A549 (cell line): ENCODE measurements around the gene SNRNP35. TPM values are rescaled to one million over a fixed set of nuclear protein-coding genes. Genes with fewer than 3 reads are reported as not detected.

Experiments used
- ATAC-seq, 2 experiments: fragments of 200-7000 bp in 1 of 2; fragments of >200 bp in 1 of 2; cut with Nextera tagmentation in 1 of 2; cut with Tn5 transposase in 1 of 2; 3 replicates each; pipeline versions ENCODE4 v1.8.0 to v1.9.1; 2018 to 2020; ENCODE audit warnings: mild to moderate bottlenecking in 1 of 2, moderate library complexity in 1 of 2
- CTCF ChIA-PET: fragments of 300-600 bp; sonication (Branson Sonifier 250); formaldehyde crosslinking; extraction: SDS; loops from one replicate; lab custom pipeline; 2021; ENCODE audit warnings: antibody characterized with exemption, inconsistent platforms; lab: Yijun Ruan, JAX
- POLR2A ChIA-PET: fragments of 350-600 bp; formaldehyde crosslinking; extraction: SDS; loops from one replicate; lab custom pipeline; 2021; ENCODE audit warnings: antibody characterized with exemption, inconsistent platforms; lab: Yijun Ruan, JAX
- DNase-seq, 2 experiments: peaks; one replicate each; pipeline versions ENCODE4 v3.0.0 to v3.0.0-alpha.2; 2011 to 2016; ENCODE audit warnings: low read depth in 1 of 2, low spot score in 1 of 2
- FAIRE-seq: peaks from 2 replicates; lab custom pipeline; 2011; peaks lifted over from hg19 to GRCh38; lab: Jason Lieb, UNC
- H3K27ac ChIP-seq, 2 experiments: fragments of >200 bp; sonication (Bioruptor Twin); formaldehyde crosslinking; 3 replicates each; pipeline ENCODE4 v1.5.1; 2016 to 2017
- H3K4me1 ChIP-seq: fragments of >200 bp; sonication (Bioruptor Twin); formaldehyde crosslinking; 3 replicates; pipeline ENCODE4 v1.6.1; 2016
- H3K4me2 ChIP-seq: fragments of >200 bp; sonication (Bioruptor Twin); formaldehyde crosslinking; 3 replicates; pipeline ENCODE4 v1.6.1; 2016
- H3K4me3 ChIP-seq: fragments of >200 bp; sonication (Bioruptor Twin); formaldehyde crosslinking; 3 replicates; pipeline ENCODE4 v1.5.1; 2016
- H3K9me3 ChIP-seq: fragments of >200 bp; sonication (Bioruptor Twin); formaldehyde crosslinking; 3 replicates; pipeline ENCODE4 v1.6.1; 2016
- BHLHE40 ChIP-seq: IDR thresholded peaks from 2 replicates; pipeline ENCODE4 v1.6.1; 2012; ENCODE audit warnings: low read depth, low read length, inconsistent platforms
- CBX8 ChIP-seq: fragments of 200-600 bp; sonication (generic); IDR thresholded peaks from 2 replicates; pipeline ENCODE4 v1.6.1; 2016
- CEBPB ChIP-seq, 2 experiments: fragments of >200 bp in 1 of 2; sonication (Bioruptor Twin) in 1 of 2; formaldehyde crosslinking in 1 of 2; IDR thresholded peaks; 2 replicates each; pipeline ENCODE4 v1.6.1; 2012 to 2016
- CHD4 ChIP-seq: fragments of 200-600 bp; sonication (generic); IDR thresholded peaks from 2 replicates; pipeline ENCODE4 v1.6.1; 2016; ENCODE audit warnings: antibody characterized with exemption, mild to moderate bottlenecking, borderline replicate concordance
- EHMT2 ChIP-seq: fragments of 200-600 bp; sonication (generic); IDR thresholded peaks from 2 replicates; pipeline ENCODE4 v1.6.1; 2016; ENCODE audit warnings: antibody characterized with exemption, low read depth, mild to moderate bottlenecking, moderate library complexity
- EP300 ChIP-seq, 2 experiments: fragments of >200 bp; sonication (Bioruptor Twin); formaldehyde crosslinking; IDR thresholded peaks; 2 replicates in 1 of 2; 3 replicates in 1 of 2; pipeline ENCODE4 v1.6.1; 2016 to 2017
- GATA3 ChIP-seq: IDR thresholded peaks from 2 replicates; pipeline ENCODE4 v1.6.1; 2012; ENCODE audit warnings: borderline replicate concordance
- HOXB13 ChIP-seq: fragments of 250-450 bp; sonication (Bioruptor Pico); IDR thresholded peaks from 2 replicates; pipeline ENCODE4 v1.5.0; 2020; ENCODE audit warnings: low read depth, mild to moderate bottlenecking, moderate library complexity
- JUNB ChIP-seq: fragments of >200 bp; sonication (Bioruptor Twin); formaldehyde crosslinking; IDR thresholded peaks from 2 replicates; pipeline ENCODE4 v1.6.1; 2016
- MAZ ChIP-seq: fragments of 150-350 bp; IDR thresholded peaks from 2 replicates; pipeline ENCODE4 v1.6.1; 2014; ENCODE audit warnings: antibody characterized with exemption, low read depth, low read length, borderline replicate concordance
- MYC ChIP-seq: IDR thresholded peaks from 2 replicates; pipeline ENCODE4 v1.6.1; 2012; ENCODE audit warnings: mild to moderate bottlenecking, inconsistent platforms, low read length, improper control_type of control experiment, borderline replicate concordance
- PHF8 ChIP-seq: fragments of 200-600 bp; sonication (generic); IDR thresholded peaks from 2 replicates; pipeline ENCODE4 v1.6.1; 2016; ENCODE audit warnings: low read depth, mild to moderate bottlenecking, antibody characterized with exemption, moderate library complexity, borderline replicate concordance
- POLR2AphosphoS2 ChIP-seq: conservative IDR thresholded peaks from 2 replicates; pipeline ENCODE4 v1.6.1; 2012; ENCODE audit warnings: low read length, improper control_type of control experiment, inconsistent platforms
- RARB ChIP-seq: fragments of 250-450 bp; sonication (Bioruptor Pico); IDR thresholded peaks from 2 replicates; pipeline ENCODE4 v1.8.0; 2021; ENCODE audit warnings: mild to moderate bottlenecking, moderate library complexity
- RCOR1 ChIP-seq: fragments of 150-350 bp; IDR thresholded peaks from 2 replicates; pipeline ENCODE4 v1.6.1; 2014; ENCODE audit warnings: antibody characterized with exemption, low read length, low read depth
- RNF2 ChIP-seq: fragments of 200-600 bp; sonication (generic); IDR thresholded peaks from 2 replicates; pipeline ENCODE4 v1.6.1; 2016; ENCODE audit warnings: low read depth, mild to moderate bottlenecking, antibody characterized with exemption, moderate library complexity, borderline replicate concordance
- TFCP2L1 ChIP-seq: fragments of 250-450 bp; sonication (Bioruptor Pico); IDR thresholded peaks from 2 replicates; pipeline ENCODE4 v1.5.0; 2021; ENCODE audit warnings: mild to moderate bottlenecking
- TP53 ChIP-seq: fragments of 250-450 bp; sonication (Bioruptor Pico); IDR thresholded peaks from 2 replicates; pipeline ENCODE4 v1.5.0; 2021; ENCODE audit warnings: mild to moderate bottlenecking, moderate library complexity
- ZNF302 ChIP-seq: fragments of 250-450 bp; sonication (Bioruptor Pico); IDR thresholded peaks from 2 replicates; pipeline ENCODE4 v1.9.0; 2021; ENCODE audit warnings: inconsistent platforms, mild to moderate bottlenecking, moderate library complexity
- ZSCAN20 ChIP-seq: fragments of 250-450 bp; sonication (Bioruptor Pico); IDR thresholded peaks from 2 replicates; pipeline ENCODE4 v1.8.0; 2022; ENCODE audit warnings: mild to moderate bottlenecking, moderate library complexity
- WGBS: methylation state at CpG from one replicate; pipeline ENCODE4 v1.1.6; 2017; ENCODE audit errors: missing lambda C conversion rate; 5-methylcytosine and 5-hydroxymethylcytosine counted together
- polyA plus RNA-seq, 4 experiments: library from polyadenylated mRNA; depleted of rRNA in 3 of 4; stranded (reverse); fragments of >200 nt; fragmentation: RNase III in 1 of 4; extraction: RNeasy Plus Mini Kit Qiagen cat#74134 plus additional on column Dnase treatment in 1 of 4; gene quantifications; 2 replicates in 3 of 4; 3 replicates in 1 of 4; pipeline ENCODE4 v1.2.3, GENCODE V29; 2011 to 2017
- TF ChIP-seq, protein P1 (sequence below): IDR thresholded peaks from 2 replicates; pipeline ENCODE4 v1.6.1; 2012
- TF ChIP-seq, protein P2 (sequence below): IDR thresholded peaks from 2 replicates; pipeline ENCODE4 v1.6.1; 2012
- TF ChIP-seq, protein P3 (sequence below): fragments of 250-450 bp; sonication (Bioruptor Pico); IDR thresholded peaks from 2 replicates; pipeline ENCODE4 v1.5.0; 2021; ENCODE audit warnings: mild to moderate bottlenecking, moderate library complexity, borderline replicate concordance
- TF ChIP-seq, protein P4 (sequence below): fragments of >200 bp; sonication (Bioruptor Twin); formaldehyde crosslinking; IDR thresholded peaks from 2 replicates; pipeline ENCODE4 v1.6.1; 2016

SNRNP35 gene
- polyA plus RNA-seq, 2 of the 4 experiments (the other 2 are of a cell fraction) = 19.1 to 21.5 TPM

DNA sequence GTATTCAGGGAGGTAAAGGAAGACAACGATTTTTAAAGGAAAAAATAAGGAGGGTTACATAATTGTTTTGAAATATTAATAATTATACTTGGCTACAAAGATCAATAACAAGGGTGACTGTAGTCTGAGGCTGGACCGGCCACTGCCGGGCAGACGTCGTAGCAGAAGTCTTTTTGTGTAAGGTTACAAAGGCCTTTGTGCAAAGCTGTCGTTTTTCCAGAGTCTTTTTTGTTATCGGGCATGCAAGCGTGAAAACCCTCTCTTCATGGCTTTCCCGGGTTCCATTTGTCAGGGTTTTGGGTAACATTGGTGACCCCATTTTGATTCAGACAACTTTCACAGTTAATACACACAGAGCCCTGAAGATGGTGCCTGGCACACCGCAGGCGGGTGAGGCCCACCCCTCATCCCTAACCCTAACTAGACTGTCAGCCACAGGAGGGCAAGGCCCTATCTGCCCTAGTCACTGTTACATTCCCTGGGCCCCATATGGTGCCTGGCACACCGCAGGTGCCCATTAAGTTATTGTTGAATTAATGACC, 44.3 kb downstream of the SNRNP35 start:
- no peaks in the 10 kb centered on the region for H3K4me1 ChIP-seq
- no peak overlapping the region for H3K27ac ChIP-seq
- no peak for ATAC-seq
- H3K9me3 ChIP-seq = no peaks in the 10 kb centered on the region
- ChIA-PET POLR2A (no interaction called here), CTCF (interaction anchor here (1.1 to 1.5 kb wide), 2 partner anchors 15 to 20 kb away, joined by 3 to 4 read pairs; no protein-coding TSS in a partner anchor)
- no peak overlapping the region for H3K4me2 ChIP-seq
- no peak for FAIRE-seq
- WGBS = 82% methylated on average over 12 of the region's 12 CpGs
- TF ChIP-seq MAZ = no peak
- no peak for TF ChIP-seq GATA3
- TF ChIP-seq, protein P1, sequence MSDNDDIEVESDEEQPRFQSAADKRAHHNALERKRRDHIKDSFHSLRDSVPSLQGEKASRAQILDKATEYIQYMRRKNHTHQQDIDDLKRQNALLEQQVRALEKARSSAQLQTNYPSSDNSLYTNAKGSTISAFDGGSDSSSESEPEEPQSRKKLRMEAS = no peak
- TF ChIP-seq JUNB = no peak
- no peak for TF ChIP-seq RNF2
- no peak for TF ChIP-seq RARB (CRISPR knock-in tag)
- TF ChIP-seq EP300 (IDR thresholded peaks at IDR 0.05) = no peak
- TF ChIP-seq ZSCAN20 (CRISPR knock-in tag) = no peak
- no peak for TF ChIP-seq CBX8
- H3K4me3 ChIP-seq = no peak overlapping the region
- no peak for DNase-seq

DNA sequence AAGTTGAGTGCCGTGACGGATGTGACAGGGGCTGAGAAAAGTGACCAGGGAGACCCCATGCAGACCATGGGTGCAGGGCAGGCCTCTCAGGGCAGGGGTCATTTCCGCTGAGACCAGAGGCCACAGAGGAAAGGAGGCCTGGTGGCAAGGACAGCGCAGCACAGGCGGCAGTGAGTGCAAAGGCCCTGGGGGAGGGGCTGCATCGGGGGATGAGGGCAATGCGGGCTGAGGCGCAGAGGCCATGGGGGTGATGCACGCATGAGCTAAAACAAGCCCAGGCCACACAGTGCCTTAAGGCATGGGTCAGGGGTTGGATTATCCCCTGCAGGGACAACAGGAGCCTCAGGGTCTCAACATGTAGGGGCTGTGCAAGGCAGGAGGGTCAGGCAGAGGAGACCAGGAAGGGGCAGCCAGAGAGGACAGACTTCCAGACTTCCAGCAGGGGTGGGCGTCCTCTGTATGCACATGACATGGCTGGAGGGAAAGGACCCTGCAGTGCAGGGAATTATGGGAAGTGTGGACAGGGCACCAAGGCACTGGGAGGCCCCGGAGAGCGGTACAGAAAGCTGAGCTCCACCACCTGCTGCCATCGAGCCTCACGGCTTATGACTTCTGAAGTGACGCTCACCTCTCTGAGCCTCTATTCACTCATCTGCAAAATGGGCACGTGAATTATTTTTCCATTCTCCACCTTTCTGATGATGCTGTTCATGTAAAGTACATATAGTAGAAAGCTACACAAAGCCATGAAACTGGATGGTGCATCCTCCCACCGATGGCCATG, 48.3 kb downstream of the SNRNP35 start:
- ATAC-seq (peak; percentile 11 to 30; a peak in 2 of 6 replicates), FAIRE-seq (no peak), DNase-seq (no peak)
- no peaks in the 10 kb centered on the region for H3K4me1 ChIP-seq
- POLR2A ChIA-PET = no interaction called here
- WGBS = 92% methylated on average over 17 of the region's 17 CpGs
- H3K4me3 ChIP-seq = no peak overlapping the region
- no peaks in the 10 kb centered on the region for H3K9me3 ChIP-seq
- TF ChIP-seq POLR2AphosphoS2 (no peak), HOXB13 (no peak), CHD4 (no peak)
- CTCF ChIA-PET = interaction anchor here (1.8 kb wide), 1 partner anchor 12 kb away, joined by 4 read pairs; no protein-coding TSS in a partner anchor
- H3K4me2 ChIP-seq = no peak overlapping the region
- no peak overlapping the region for H3K27ac ChIP-seq

DNA sequence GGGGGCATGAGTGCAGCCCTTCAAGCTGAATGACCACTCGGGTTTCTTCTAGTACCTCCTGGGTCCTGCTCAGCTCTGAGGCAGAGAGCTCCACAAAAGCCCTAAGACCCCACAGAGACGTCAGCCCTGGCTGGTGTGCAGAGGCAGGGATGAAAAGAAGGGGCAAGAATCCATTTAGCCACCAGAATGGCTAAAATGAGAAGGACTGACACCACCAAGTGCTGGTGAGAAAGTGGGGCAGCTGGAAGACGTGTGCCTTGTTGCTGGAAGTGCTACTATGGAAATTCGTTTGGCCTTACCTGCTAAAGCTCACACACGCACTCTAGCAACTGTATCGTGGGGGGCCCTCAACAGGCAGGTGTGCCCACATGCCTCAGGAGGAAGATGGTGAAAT, 48.9 kb downstream of the SNRNP35 start:
- ATAC-seq (no peak), DNase-seq (no peak), FAIRE-seq (no peak)
- no peak overlapping the region for H3K27ac ChIP-seq
- WGBS = 89% methylated on average over 6 of the region's 6 CpGs
- no peaks in the 10 kb centered on the region for H3K4me1 ChIP-seq
- POLR2A ChIA-PET = interaction anchor here (0.5 kb wide), 1 partner anchor 1396 kb away, joined by 4 read pairs; no protein-coding TSS in a partner anchor
- H3K4me2 ChIP-seq = no peak overlapping the region
- H3K9me3 ChIP-seq = no peaks in the 10 kb centered on the region
- TF ChIP-seq TFCP2L1 (CRISPR knock-in tag) (no peak), BHLHE40 (no peak), HOXB13 (no peak), PHF8 (no peak), POLR2AphosphoS2 (no peak)
- TF ChIP-seq, protein P1 = no peak
- TF ChIP-seq, all 56 proteins: peak for 0
- H3K4me3 ChIP-seq = no peak overlapping the region
- CTCF ChIA-PET = interaction anchor here (1.8 kb wide), 1 partner anchor 13 kb away, joined by 4 read pairs; no protein-coding TSS in a partner anchor

DNA sequence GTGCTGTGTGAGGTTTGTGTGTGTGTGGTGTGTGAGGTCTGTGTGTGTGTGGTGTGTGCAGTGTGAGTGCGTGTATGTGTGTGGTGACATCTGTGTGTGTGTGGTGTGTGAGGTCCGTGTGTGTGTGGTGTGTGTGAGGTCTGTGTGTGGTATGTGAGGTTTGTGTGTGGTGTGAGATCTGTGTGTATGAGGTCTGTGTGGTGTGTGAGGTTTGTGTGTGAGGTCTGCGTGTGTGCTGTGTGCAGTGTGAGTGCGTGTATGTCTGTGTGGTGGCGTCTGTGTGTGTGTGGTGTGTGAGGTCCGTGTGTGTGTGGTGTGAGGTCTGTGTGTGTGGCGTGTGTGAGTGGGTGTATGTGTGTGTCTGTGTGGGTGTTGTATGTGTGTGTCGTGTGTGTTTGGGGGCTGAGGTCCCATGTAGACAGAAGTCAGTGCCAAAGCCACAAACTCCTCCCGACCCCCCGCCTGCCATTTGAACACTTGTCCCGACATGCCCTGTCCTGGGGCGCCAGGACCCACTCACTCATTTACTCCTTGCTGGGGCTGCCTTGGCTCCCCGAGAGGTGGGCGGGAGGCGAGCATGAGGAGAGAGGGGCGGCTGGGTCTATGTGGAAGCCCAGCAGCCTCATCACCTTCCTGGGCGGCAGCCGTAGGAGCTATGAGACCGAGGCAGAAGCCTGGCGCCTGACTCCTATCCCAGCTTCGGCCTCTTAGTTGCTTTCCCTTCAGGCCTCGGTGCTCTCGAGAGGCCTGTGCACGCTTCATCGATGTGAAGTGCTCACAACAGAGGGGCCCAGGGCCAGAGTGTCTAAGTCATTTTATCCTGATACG, 55.1 kb downstream of the SNRNP35 start:
- Histone ChIP-seq H3K27ac (peak overlapping the region in 1 of 2 experiments; percentile 67; a peak in 3 of 6 replicates), H3K4me3 (no peak overlapping the region)
- ATAC-seq = peak; percentile 51 to 52; a peak in 5 of 6 replicates
- TF ChIP-seq EHMT2 (no peak), ZSCAN20 (CRISPR knock-in tag) (no peak), RCOR1 (no peak), TP53 (no peak), MYC (no peak), TFCP2L1 (CRISPR knock-in tag) (no peak), EP300 (IDR thresholded peaks at IDR 0.05) (no peak), ZNF302 (no peak), CEBPB (IDR thresholded peaks at IDR 0.05) (no peak)
- TF ChIP-seq, protein P2, sequence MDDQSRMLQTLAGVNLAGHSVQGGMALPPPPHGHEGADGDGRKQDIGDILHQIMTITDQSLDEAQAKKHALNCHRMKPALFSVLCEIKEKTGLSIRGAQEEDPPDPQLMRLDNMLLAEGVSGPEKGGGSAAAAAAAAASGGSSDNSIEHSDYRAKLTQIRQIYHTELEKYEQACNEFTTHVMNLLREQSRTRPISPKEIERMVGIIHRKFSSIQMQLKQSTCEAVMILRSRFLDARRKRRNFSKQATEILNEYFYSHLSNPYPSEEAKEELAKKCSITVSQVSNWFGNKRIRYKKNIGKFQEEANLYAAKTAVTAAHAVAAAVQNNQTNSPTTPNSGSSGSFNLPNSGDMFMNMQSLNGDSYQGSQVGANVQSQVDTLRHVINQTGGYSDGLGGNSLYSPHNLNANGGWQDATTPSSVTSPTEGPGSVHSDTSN = no peak
- TF ChIP-seq, protein P3, sequence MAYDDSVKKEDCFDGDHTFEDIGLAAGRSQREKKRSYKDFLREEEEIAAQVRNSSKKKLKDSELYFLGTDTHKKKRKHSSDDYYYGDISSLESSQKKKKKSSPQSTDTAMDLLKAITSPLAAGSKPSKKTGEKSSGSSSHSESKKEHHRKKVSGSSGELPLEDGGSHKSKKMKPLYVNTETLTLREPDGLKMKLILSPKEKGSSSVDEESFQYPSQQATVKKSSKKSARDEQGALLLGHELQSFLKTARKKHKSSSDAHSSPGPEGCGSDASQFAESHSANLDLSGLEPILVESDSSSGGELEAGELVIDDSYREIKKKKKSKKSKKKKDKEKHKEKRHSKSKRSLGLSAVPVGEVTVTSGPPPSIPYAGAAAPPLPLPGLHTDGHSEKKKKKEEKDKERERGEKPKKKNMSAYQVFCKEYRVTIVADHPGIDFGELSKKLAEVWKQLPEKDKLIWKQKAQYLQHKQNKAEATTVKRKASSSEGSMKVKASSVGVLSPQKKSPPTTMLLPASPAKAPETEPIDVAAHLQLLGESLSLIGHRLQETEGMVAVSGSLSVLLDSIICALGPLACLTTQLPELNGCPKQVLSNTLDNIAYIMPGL (CRISPR knock-in tag) = no peak
- TF ChIP-seq, protein P4, sequence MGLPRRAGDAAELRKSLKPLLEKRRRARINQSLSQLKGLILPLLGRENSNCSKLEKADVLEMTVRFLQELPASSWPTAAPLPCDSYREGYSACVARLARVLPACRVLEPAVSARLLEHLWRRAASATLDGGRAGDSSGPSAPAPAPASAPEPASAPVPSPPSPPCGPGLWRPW = no peak

More for the DNA sequence above, 55.1 kb downstream of the SNRNP35 start:
- DNase-seq (no peak), FAIRE-seq (no peak)
- ChIA-PET POLR2A (no interaction called here), CTCF (no interaction called here)
- H3K9me3 ChIP-seq = no peaks in the 10 kb centered on the region
- H3K4me2 ChIP-seq = no peak overlapping the region
- 86% methylated on average over 26 of the region's 26 CpGs for WGBS
- H3K4me1 ChIP-seq = no peaks in the 10 kb centered on the region
